Measurements from ENCODE around the gene TCFL5.

Gene TCFL5

GRCh38 chr20:62880147-62880934 is 18.7 kb upstream of the TCFL5 start:
- no peak for DNase-seq (ENCODE audit: low read depth in 3 of 3)

- DNase-seq (ENCODE audit: low read depth in 3 of 3) = no peak
Measured at GRCh38 chr20:62879275-62880146, 17.9 kb upstream of the TCFL5 start.

GRCh38 chr20:62878244-62879038 is 16.8 kb upstream of the TCFL5 start:
- no peak for DNase-seq (ENCODE audit: low read depth in 3 of 3)

GRCh38 chr20:62876902-62877816 is 15.5 kb upstream of the TCFL5 start:
- no peak for DNase-seq (ENCODE audit: low read depth in 3 of 3)

- DNase-seq (ENCODE audit: low read depth in 3 of 3) = no peak
Measured at GRCh38 chr20:62876501-62876901, 14.9 kb upstream of the TCFL5 start.

GRCh38 chr20:62875419-62876361 is 14.1 kb upstream of the TCFL5 start:
- DNase-seq (ENCODE audit: low read depth in 3 of 3) = no peak

GRCh38 chr20:62874964-62875344 is 13.3 kb upstream of the TCFL5 start:
- DNase-seq (ENCODE audit: low read depth in 3 of 3) = no peak

- DNase-seq (ENCODE audit: low read depth in 3 of 3) = peak in 1 of 3 experiments; percentile 27
Measured at GRCh38 chr20:62873681-62874031, 12.0 kb upstream of the TCFL5 start.

GRCh38 chr20:62873280-62873679 is 11.7 kb upstream of the TCFL5 start:
- no peak for DNase-seq (ENCODE audit: low read depth in 3 of 3)

- no peak for DNase-seq (ENCODE audit: low read depth in 3 of 3)
Measured at GRCh38 chr20:62872862-62873261, 11.2 kb upstream of the TCFL5 start.

- no peak for DNase-seq (ENCODE audit: low read depth in 3 of 3)
Measured at GRCh38 chr20:62872184-62872847, 10.7 kb upstream of the TCFL5 start.

- DNase-seq (ENCODE audit: low read depth in 3 of 3) = no peak
Measured at GRCh38 chr20:62864207-62864606, 2.6 kb upstream of the TCFL5 start.

GRCh38 chr20:62860924-62861691 is 514 bp downstream of the TCFL5 start:
- no peak for DNase-seq (ENCODE audit: low read depth in 3 of 3)

- DNase-seq (ENCODE audit: low read depth in 3 of 3) = no peak
Measured at GRCh38 chr20:62860391-62860923, 1.2 kb downstream of the TCFL5 start.

GRCh38 chr20:62859721-62860120 is 1.9 kb downstream of the TCFL5 start:
- DNase-seq (ENCODE audit: low read depth in 3 of 3) = no peak

- DNase-seq (ENCODE audit: low read depth in 3 of 3) = no peak
Measured at GRCh38 chr20:62858058-62858830, 3.4 kb downstream of the TCFL5 start.

GRCh38 chr20:62856931-62857619 is 4.5 kb downstream of the TCFL5 start:
- DNase-seq (ENCODE audit: low read depth in 3 of 3) = no peak

Measured in stimulated activated CD4-positive, alpha-beta T cell treated with anti-CD3 and anti-CD28 coated beads, TNF-alpha, amount 100 ng/mL, for 24 hours (primary cell).